ENCODE data around the gene FAM81A.

DNA sequence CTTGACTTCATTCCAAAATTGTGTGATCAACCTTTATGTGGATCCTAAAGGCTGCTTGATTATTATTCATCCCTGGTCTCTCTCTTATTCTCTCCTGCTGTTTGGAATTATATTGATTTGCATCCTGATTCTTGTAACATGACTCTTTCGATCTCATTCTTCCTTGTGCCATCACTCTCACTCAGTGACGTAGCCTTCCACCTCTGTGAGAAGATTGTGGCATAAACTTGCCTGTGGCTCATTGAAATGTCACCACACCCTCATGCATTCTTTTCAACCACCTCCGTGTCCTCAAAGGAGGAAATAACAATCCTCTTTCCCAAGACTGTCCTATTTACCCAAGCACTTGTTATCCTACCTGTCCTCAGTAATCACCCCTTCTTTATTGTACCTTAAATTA, 132.3 kb downstream of the FAM81A start:
- TF ChIP-seq, protein P1, sequence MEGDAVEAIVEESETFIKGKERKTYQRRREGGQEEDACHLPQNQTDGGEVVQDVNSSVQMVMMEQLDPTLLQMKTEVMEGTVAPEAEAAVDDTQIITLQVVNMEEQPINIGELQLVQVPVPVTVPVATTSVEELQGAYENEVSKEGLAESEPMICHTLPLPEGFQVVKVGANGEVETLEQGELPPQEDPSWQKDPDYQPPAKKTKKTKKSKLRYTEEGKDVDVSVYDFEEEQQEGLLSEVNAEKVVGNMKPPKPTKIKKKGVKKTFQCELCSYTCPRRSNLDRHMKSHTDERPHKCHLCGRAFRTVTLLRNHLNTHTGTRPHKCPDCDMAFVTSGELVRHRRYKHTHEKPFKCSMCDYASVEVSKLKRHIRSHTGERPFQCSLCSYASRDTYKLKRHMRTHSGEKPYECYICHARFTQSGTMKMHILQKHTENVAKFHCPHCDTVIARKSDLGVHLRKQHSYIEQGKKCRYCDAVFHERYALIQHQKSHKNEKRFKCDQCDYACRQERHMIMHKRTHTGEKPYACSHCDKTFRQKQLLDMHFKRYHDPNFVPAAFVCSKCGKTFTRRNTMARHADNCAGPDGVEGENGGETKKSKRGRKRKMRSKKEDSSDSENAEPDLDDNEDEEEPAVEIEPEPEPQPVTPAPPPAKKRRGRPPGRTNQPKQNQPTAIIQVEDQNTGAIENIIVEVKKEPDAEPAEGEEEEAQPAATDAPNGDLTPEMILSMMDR (IDR thresholded peaks at IDR 0.05; ENCODE audit: borderline replicate concordance, extremely low read depth, low read length, poor library complexity, severe bottlenecking): no peak
- no peak for TF ChIP-seq EZH2 (IDR thresholded peaks at IDR 0.05; ENCODE audit: borderline replicate concordance, low read depth, low read length, severe bottlenecking)
